ENCODE measurements around the gene KLHL40. TPM values are rescaled to one million over a fixed set of nuclear protein-coding genes. Genes with fewer than 3 reads are reported as not detected.

KLHL40 gene
- total RNA-seq, 6 experiments from 2014 or later = not detected

- no peaks in the 10 kb centered on the region for H3K36me3 Mint-ChIP-seq (ENCODE audit: low read depth)
- H3K27me3 Mint-ChIP-seq (ENCODE audit: insufficient read depth) = peaks cover 33% of the 10 kb centered on the region
- H3K4me1 Mint-ChIP-seq (ENCODE audit: low read depth) = no peaks in the 10 kb centered on the region
- TF ChIP-seq CTCF (IDR thresholded peaks at IDR 0.05) = no peak
- no peak for DNase-seq
- H3K4me3 Mint-ChIP-seq = no peak overlapping the region
- H3K9me3 Mint-ChIP-seq = peaks cover 4% of the 10 kb centered on the region
- no peak overlapping the region for H3K27ac Mint-ChIP-seq
Observed at GRCh38 chr3:42730294-42730693, 45.0 kb downstream of the KLHL40 start.

- no peak for DNase-seq
- no peaks in the 10 kb centered on the region for H3K4me1 Mint-ChIP-seq (ENCODE audit: low read depth)
- peaks cover 4% of the 10 kb centered on the region for H3K9me3 Mint-ChIP-seq
- no peaks in the 10 kb centered on the region for H3K36me3 Mint-ChIP-seq (ENCODE audit: low read depth)
- H3K4me3 Mint-ChIP-seq = no peak overlapping the region
- no peak for TF ChIP-seq CTCF (IDR thresholded peaks at IDR 0.05)
- peaks cover 32% of the 10 kb centered on the region for H3K27me3 Mint-ChIP-seq (ENCODE audit: insufficient read depth)
- H3K27ac Mint-ChIP-seq = no peak overlapping the region
Observed at GRCh38 chr3:42730706-42731420, 45.5 kb downstream of the KLHL40 start.

- H3K4me1 Mint-ChIP-seq (ENCODE audit: low read depth) = no peaks in the 10 kb centered on the region
- H3K36me3 Mint-ChIP-seq (ENCODE audit: low read depth) = no peaks in the 10 kb centered on the region
- no peak overlapping the region for H3K4me3 Mint-ChIP-seq
- peaks cover 4% of the 10 kb centered on the region for H3K9me3 Mint-ChIP-seq
- no peak for TF ChIP-seq CTCF (IDR thresholded peaks at IDR 0.05)
- DNase-seq = no peak
- H3K27me3 Mint-ChIP-seq (ENCODE audit: insufficient read depth) = peaks cover 27% of the 10 kb centered on the region
- no peak overlapping the region for H3K27ac Mint-ChIP-seq
Observed at GRCh38 chr3:42731476-42732195, 46.3 kb downstream of the KLHL40 start.

GRCh38 chr3:42732196-42732828 is 47.0 kb downstream of the KLHL40 start:
- H3K27me3 Mint-ChIP-seq (ENCODE audit: insufficient read depth) = peaks cover 27% of the 10 kb centered on the region
- H3K36me3 Mint-ChIP-seq (ENCODE audit: low read depth) = no peaks in the 10 kb centered on the region
- TF ChIP-seq CTCF (IDR thresholded peaks at IDR 0.05) = no peak
- no peak overlapping the region for H3K4me3 Mint-ChIP-seq
- no peaks in the 10 kb centered on the region for H3K4me1 Mint-ChIP-seq (ENCODE audit: low read depth)
- H3K9me3 Mint-ChIP-seq = peaks cover 4% of the 10 kb centered on the region
- H3K27ac Mint-ChIP-seq = no peak overlapping the region
- no peak for DNase-seq

GRCh38 chr3:42732829-42733459 is 47.6 kb downstream of the KLHL40 start:
- TF ChIP-seq CTCF (IDR thresholded peaks at IDR 0.05) = peak; percentile 56
- Mint-ChIP-seq H3K27ac (no peak overlapping the region), H3K4me1 (ENCODE audit: low read depth) (no peaks in the 10 kb centered on the region), H3K9me3 (peaks cover 4% of the 10 kb centered on the region), H3K27me3 (ENCODE audit: insufficient read depth) (peaks cover 26% of the 10 kb centered on the region), H3K4me3 (no peak overlapping the region), H3K36me3 (ENCODE audit: low read depth) (no peaks in the 10 kb centered on the region)
- DNase-seq = no peak

Data from HFFc6 (cell line).